SK-N-MC (cell line): ENCODE results near the gene SPARCL1.
"Not testable (repeated sequence)": the region's sequence is repeated elsewhere in the genome, so short reads cannot be mapped to it uniquely, and the experiment has no call there.

Source experiments
- DNase-seq: peaks from one replicate; pipeline ENCODE4 v3.0.0-alpha.2; 2011; ENCODE audit warnings: low read depth, low spot score
- H3K27ac ChIP-seq: fragments of 200-600 bp; sonication (generic); 2 replicates; pipeline ENCODE4 v1.5.1; 2016; ENCODE audit warnings: mixed run types
- H3K36me3 ChIP-seq: fragments of 200-600 bp; sonication (generic); 2 replicates; pipeline ENCODE4 v1.6.1; 2017; ENCODE audit warnings: antibody characterized with exemption, low read length, mixed read lengths; ENCODE audit not compliant: insufficient read depth
- H3K4me3 ChIP-seq: fragments of 200-600 bp; sonication (generic); 2 replicates; pipeline ENCODE4 v1.5.1; 2016
- H3K9ac ChIP-seq: fragments of 200-600 bp; sonication (generic); 2 replicates; pipeline ENCODE4 v1.8.0; 2017; ENCODE audit warnings: mixed run types, mixed read lengths; ENCODE audit not compliant: insufficient read length
- H3K9me3 ChIP-seq: fragments of 200-600 bp; sonication (generic); 2 replicates; pipeline ENCODE4 v1.6.1; 2017; ENCODE audit warnings: low read depth, mild to moderate bottlenecking, antibody characterized with exemption, low read length, moderate library complexity, mixed read lengths
- EZH2 ChIP-seq: fragments of 200-600 bp; sonication (generic); IDR thresholded peaks from one replicate; pipeline ENCODE4 v1.6.1; 2017; ENCODE audit warnings: antibody characterized with exemption
- FOXP2 ChIP-seq: optimal IDR thresholded peaks from 2 replicates; pipeline ENCODE3; 2011; ENCODE audit warnings: mild to moderate bottlenecking, moderate library complexity; ENCODE audit not compliant: insufficient read depth; ENCODE audit errors: extremely low read length, control extremely low read depth
- POLR2AphosphoS5 ChIP-seq: IDR thresholded peaks from 2 replicates; pipeline ENCODE4 v1.6.1; 2012; ENCODE audit warnings: mild to moderate bottlenecking, low read depth, low read length, borderline replicate concordance

Gene SPARCL1

DNA sequence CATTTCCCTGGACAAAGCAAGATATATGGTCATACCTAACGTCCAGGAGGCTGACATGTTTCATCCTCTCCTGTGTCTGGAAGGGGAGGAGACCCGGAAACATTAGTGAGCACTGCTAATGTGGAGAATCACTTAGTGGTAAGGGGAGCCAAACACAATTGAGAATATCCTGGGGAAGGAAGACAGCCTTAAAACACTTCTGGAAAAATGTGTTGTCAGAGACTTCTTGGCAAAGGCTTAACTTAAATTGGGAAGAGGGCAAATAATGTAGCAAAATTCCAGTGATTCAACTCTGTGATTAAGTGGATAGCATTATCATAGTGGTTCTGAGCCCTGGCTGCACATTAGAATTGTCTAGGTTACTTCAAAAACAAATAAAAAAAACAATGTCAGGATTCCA lies 39.5 kb downstream of the SPARCL1 start:
- DNase-seq, result no peak
- Histone ChIP-seq H3K4me3 (no peak overlapping the region), H3K9ac (no peak overlapping the region), H3K9me3 (no peaks in the 10 kb centered on the region), H3K36me3 (no peaks in the 10 kb centered on the region), H3K27ac (no peak overlapping the region)
- TF ChIP-seq EZH2 (no peak), POLR2AphosphoS5 (no peak), FOXP2 (no peak)

GRCh38 chr4:87488666-87489065 lies 40.5 kb downstream of the SPARCL1 start:
- DNase-seq, H3K9ac ChIP-seq, H3K4me3 ChIP-seq, H3K36me3 ChIP-seq, H3K9me3 ChIP-seq, H3K27ac ChIP-seq: not testable (repeated sequence)

- not testable (repeated sequence) for H3K36me3 ChIP-seq, H3K9me3 ChIP-seq, DNase-seq, H3K9ac ChIP-seq, H3K4me3 ChIP-seq, H3K27ac ChIP-seq
Observed at GRCh38 chr4:87483247-87483646, 45.9 kb downstream of the SPARCL1 start.

DNA sequence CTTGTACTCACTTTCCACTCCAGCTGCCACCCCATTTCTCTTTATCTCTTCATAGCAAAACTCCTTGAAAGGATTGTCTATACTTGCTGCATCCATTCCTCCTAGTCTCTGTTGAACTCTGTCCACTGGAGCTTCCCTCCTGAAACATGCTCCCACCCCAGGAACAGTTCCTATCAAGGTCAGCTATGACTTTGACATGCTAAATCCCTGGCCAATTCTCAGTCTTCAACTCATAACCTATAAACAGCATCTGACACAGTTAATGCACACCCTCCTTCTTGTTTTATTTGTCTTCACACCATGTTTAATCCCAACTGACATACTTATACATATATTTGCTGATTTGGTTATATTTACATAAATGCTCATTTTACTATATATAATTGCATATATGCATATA lies 47.8 kb downstream of the SPARCL1 start:
- no peaks in the 10 kb centered on the region for H3K36me3 ChIP-seq
- no peaks in the 10 kb centered on the region for H3K9me3 ChIP-seq
- H3K27ac ChIP-seq, result no peak overlapping the region
- TF ChIP-seq POLR2AphosphoS5 (no peak), FOXP2 (no peak), EZH2 (no peak)
- H3K4me3 ChIP-seq, result no peak overlapping the region
- no peak overlapping the region for H3K9ac ChIP-seq
- no peak for DNase-seq

- DNase-seq, result no peak
- Histone ChIP-seq H3K27ac (no peak overlapping the region), H3K9ac (no peak overlapping the region), H3K9me3 (no peaks in the 10 kb centered on the region), H3K4me3 (no peak overlapping the region), H3K36me3 (no peaks in the 10 kb centered on the region)
- TF ChIP-seq POLR2AphosphoS5, result no peak
- no peak for TF ChIP-seq FOXP2
- TF ChIP-seq EZH2, result no peak
Observed at GRCh38 chr4:87478732-87479250, 50.4 kb downstream of the SPARCL1 start.

DNA sequence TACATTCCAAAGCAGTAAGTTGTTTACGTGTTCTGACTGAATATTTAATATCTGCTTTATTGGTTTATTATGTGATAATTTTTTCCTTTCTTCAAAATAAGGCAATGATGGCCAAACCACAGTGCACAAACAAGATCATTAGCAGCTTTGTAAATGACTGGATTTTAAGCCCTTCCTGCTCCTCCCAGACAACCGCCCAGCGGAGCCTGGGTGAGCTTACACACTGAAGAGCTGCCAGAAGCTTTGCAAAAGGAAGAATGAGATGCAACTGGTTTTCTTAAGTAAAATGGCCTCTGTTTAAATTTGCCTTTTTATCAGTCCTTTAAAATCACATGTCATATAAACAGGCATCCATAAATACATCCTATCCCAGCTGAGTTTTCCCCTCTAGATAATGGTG lies 52.2 kb downstream of the SPARCL1 start:
- H3K9ac ChIP-seq, result no peak overlapping the region
- no peaks in the 10 kb centered on the region for H3K36me3 ChIP-seq
- TF ChIP-seq POLR2AphosphoS5 (no peak), FOXP2 (no peak), EZH2 (no peak)
- H3K9me3 ChIP-seq, result no peaks in the 10 kb centered on the region
- no peak for DNase-seq
- H3K27ac ChIP-seq, result no peak overlapping the region
- no peak overlapping the region for H3K4me3 ChIP-seq

- Histone ChIP-seq H3K9ac (no peak overlapping the region), H3K27ac (no peak overlapping the region), H3K4me3 (no peak overlapping the region), H3K36me3 (no peaks in the 10 kb centered on the region), H3K9me3 (no peaks in the 10 kb centered on the region)
- TF ChIP-seq POLR2AphosphoS5 (no peak), EZH2 (no peak), FOXP2 (no peak)
- DNase-seq, result no peak
Observed at GRCh38 chr4:87469390-87469789, 59.8 kb downstream of the SPARCL1 start.

GRCh38 chr4:87465739-87466366 lies 63.3 kb downstream of the SPARCL1 start:
- Histone ChIP-seq H3K4me3 (no peak overlapping the region), H3K9me3 (no peaks in the 10 kb centered on the region), H3K27ac (no peak overlapping the region), H3K36me3 (no peaks in the 10 kb centered on the region), H3K9ac (no peak overlapping the region)
- TF ChIP-seq EZH2 (no peak), POLR2AphosphoS5 (no peak), FOXP2 (no peak)
- peak; percentile 35 for DNase-seq

DNA sequence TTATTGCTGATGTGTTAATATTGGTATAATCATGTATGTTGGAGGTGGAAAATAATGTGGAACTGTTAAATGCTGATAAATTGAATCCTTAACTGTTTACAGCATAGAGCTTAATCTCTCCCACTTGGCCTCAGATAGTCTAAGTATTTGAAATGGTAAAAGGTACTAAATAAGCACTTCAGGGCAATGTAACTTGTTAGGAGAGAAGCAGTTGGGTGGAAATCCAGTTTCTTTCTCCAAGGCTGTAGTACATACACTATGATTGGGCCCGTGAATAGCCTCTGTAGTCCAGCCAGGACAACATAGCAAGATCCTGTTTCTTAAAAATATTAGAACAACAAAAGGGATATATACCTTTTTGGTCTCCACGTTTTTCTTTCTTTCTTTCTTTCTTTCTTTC lies 67.1 kb downstream of the SPARCL1 start:
- no peak for DNase-seq

More for the DNA sequence above, 67.1 kb downstream of the SPARCL1 start:
- H3K9me3 ChIP-seq, result no peaks in the 10 kb centered on the region
- H3K36me3 ChIP-seq, result peaks cover 18% of the 10 kb centered on the region
- no peak overlapping the region for H3K27ac ChIP-seq
- no peak overlapping the region for H3K9ac ChIP-seq
- no peak overlapping the region for H3K4me3 ChIP-seq
- no peak for TF ChIP-seq FOXP2
- no peak for TF ChIP-seq POLR2AphosphoS5
- TF ChIP-seq EZH2, result no peak
